ENCODE results near the gene ITGA2B.
"Not testable (repeated sequence)": the region's sequence is repeated elsewhere in the genome, so short reads cannot be mapped to it uniquely, and the experiment has no call there.

Gene ITGA2B

DNA sequence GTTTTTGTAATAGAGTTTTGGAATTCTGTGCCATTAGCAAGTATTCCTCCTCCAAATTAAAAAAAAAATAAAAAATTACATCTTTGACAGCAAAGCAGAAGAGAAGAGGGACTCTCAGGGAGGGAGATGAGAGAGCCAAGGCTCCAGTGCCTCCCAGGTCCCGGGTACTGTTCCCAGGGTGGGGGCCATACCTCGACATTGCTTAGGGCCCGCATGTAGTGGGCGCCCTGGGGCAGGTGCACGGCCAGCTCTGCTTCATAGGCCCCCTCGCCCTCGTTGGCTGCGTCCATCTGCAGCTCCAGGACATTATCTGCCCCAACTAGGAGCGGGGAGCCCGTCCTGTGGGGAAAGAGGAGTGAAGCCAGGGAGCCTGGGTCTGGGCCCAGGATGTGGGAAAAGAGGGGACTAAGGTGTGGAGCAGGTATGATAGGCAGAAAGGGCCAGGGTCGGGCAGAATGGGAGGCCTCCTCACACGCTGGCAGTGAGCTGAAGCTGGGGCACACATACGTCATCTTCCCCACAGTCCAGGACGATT, 11.2 kb downstream of the ITGA2B start:
- no peak for DNase-seq (ENCODE audit: low read depth, low spot score)
- no peak overlapping the region for H3K4me3 ChIP-seq (ENCODE audit: low read depth, low read length)
- TF ChIP-seq, protein P1, sequence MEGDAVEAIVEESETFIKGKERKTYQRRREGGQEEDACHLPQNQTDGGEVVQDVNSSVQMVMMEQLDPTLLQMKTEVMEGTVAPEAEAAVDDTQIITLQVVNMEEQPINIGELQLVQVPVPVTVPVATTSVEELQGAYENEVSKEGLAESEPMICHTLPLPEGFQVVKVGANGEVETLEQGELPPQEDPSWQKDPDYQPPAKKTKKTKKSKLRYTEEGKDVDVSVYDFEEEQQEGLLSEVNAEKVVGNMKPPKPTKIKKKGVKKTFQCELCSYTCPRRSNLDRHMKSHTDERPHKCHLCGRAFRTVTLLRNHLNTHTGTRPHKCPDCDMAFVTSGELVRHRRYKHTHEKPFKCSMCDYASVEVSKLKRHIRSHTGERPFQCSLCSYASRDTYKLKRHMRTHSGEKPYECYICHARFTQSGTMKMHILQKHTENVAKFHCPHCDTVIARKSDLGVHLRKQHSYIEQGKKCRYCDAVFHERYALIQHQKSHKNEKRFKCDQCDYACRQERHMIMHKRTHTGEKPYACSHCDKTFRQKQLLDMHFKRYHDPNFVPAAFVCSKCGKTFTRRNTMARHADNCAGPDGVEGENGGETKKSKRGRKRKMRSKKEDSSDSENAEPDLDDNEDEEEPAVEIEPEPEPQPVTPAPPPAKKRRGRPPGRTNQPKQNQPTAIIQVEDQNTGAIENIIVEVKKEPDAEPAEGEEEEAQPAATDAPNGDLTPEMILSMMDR (IDR thresholded peaks at IDR 0.05; ENCODE audit: low read depth, low read length): no peak
- in situ Hi-C loops (cut with HindIII; ENCODE audit: low sequenced_read_pairs): no loop called here

DNA sequence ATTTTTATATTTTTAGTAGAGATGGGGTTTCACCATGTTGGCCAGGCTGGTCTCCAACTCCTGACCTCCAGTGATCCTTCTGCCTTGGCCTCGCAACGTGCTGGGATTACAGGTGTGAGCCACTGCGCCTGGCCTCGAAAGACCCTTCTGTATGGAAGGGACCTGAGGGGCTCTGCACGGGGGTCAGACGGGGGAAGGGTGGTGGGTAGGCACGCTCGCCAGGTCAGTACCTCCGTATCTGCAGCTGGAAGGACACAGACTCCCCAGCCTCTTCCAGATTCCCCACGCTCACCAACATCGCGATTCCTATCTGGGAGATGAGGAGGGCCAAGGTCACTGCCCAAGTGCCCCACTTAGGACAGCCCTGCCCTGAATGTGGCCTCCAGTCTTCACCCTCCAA, 12.7 kb downstream of the ITGA2B start:
- in situ Hi-C loops (cut with HindIII; ENCODE audit: low sequenced_read_pairs): no loop called here
- TF ChIP-seq, protein P1 (IDR thresholded peaks at IDR 0.05; ENCODE audit: low read depth, low read length): no peak
- no peak for DNase-seq (ENCODE audit: low read depth, low spot score)
- H3K4me3 ChIP-seq (ENCODE audit: low read depth, low read length): no peak overlapping the region

DNA sequence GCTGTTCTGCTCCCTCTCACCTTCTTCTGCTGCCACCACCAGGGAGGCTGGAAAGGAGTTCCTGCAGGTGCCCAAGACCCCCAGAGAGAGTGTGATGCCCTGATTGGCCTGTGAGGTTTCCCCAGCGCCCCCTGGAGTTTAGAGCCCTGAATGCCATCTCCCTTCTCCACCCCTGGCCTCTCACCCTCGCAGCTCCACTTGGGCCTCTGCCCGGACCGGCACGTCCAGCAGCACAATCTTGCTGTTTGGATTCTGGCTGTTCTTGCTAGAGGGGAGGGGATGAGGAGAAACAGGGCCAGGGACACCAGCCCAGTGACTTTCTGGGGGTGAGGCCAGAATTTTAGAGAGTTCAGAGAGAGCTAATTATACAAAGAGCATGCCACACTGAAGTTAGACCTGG, 13.3 kb downstream of the ITGA2B start:
- TF ChIP-seq, protein P1 (IDR thresholded peaks at IDR 0.05; ENCODE audit: low read depth, low read length): peak; percentile 49
- in situ Hi-C loops (cut with HindIII; ENCODE audit: low sequenced_read_pairs): no loop called here
- no peak for DNase-seq (ENCODE audit: low read depth, low spot score)
- no peak overlapping the region for H3K4me3 ChIP-seq (ENCODE audit: low read depth, low read length)

DNA sequence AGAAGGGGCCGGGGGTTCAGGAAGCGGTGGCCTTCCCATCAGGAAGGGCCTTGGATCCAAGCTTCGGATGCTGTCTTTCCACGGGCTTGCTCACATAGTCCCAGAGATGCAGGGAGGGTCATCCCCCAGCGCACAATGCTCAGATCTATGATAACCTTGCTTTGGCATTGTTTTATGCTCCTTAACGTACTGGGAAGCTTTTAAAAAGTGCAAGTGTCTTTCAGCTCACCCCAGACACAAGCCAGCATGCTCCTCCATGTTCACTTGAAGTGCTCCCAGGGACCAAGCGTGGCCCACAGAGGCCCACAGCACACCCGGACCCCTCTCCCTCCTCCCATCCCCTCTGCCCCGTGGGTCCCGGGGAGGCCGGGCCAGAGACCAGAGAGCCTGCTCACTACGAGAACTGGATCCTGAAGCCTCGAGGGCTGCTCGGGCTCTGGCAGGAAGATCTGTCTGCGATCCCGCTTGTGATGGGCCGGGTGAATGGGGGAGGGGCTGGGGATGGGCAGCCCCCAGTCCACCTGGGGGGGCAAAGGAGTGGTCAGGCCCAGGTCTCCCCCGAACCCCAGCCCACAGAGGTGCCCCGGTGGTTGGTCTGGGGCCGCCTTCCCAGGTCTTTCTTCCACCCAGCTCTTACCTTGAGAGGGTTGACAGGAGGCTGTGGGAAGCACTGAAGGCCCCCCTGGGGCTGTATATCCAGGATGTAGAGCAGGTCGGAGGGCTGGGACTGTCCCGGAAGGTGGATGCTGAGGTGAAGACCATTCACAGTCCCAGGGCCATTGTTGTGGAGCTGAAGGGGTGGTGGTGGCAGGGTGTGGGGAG, 14.0 kb downstream of the ITGA2B start:
- TF ChIP-seq, protein P1 (IDR thresholded peaks at IDR 0.05; ENCODE audit: low read depth, low read length): no peak
- in situ Hi-C loops (cut with HindIII; ENCODE audit: low sequenced_read_pairs): no loop called here
- DNase-seq (ENCODE audit: low read depth, low spot score): no peak
- no peak overlapping the region for H3K4me3 ChIP-seq (ENCODE audit: low read depth, low read length)

DNA sequence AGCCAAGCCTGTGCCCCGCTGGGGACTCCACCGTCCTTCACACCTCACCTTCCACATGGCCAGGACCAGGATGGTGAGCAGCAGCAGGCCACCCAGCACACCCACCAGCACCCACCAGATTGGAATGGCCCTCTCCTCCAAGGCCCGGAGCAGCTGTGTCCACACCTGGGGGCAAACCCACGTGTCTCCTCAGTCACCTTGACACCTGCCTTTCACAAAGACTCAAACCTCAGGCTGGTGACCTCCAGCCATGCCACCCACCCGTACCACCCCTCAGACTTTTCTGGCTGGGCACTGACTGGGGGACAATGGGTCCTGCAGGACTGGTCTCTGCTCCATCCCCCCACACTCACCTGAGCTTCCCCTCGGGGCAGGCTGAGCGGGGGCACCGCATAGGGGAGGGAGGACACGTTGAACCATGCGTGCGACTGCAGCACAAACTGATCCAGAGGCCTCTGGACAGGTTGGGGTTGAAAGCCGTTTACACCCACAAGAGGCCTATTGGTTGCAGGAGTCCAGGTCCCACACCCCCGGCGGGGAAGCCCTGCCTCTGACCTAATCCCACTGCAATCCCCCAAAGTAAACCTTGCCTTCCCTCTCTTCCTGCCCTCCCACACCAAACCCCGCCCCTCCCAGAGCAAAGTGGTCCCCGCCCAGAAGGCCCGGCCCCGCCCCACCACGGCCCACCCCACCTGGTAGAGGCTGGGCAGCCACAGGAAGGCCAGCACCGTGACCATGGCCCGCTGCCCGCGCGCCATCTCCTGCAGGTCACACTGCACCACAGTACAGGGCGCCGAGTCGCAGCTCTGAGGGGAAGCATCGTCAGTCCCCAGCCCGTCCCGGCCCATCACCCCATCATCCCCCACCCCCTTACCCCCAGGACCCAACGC, 14.9 kb downstream of the ITGA2B start:
- no peak for DNase-seq (ENCODE audit: low read depth, low spot score)
- no peak overlapping the region for H3K4me3 ChIP-seq (ENCODE audit: low read depth, low read length)
- in situ Hi-C loops (cut with HindIII; ENCODE audit: low sequenced_read_pairs): no loop called here
- TF ChIP-seq, protein P1 (IDR thresholded peaks at IDR 0.05; ENCODE audit: low read depth, low read length): no peak

DNA sequence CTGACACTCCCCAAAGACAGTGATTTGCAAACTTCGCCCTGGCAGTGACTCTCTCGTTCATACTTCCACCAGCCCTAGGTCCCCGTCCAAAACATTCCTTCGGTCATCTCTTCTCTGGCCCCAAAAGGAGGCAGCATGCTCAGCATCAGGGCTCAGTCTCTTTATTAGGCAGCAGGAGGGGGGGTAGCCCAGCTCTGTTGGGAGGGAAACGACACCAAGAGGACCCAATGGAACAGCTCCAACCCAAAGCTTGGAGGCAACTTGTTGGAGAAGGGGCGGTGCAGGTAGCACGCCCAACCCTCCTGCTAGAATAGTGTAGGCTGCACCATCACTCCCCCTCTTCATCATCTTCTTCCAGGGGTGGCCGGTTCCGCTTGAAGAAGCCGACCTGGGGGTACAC, 17.4 kb downstream of the ITGA2B start:
- in situ Hi-C loops (cut with HindIII; ENCODE audit: low sequenced_read_pairs): no loop called here
- no peak overlapping the region for H3K4me3 ChIP-seq (ENCODE audit: low read depth, low read length)
- TF ChIP-seq, protein P1 (IDR thresholded peaks at IDR 0.05; ENCODE audit: low read depth, low read length): no peak

DNA sequence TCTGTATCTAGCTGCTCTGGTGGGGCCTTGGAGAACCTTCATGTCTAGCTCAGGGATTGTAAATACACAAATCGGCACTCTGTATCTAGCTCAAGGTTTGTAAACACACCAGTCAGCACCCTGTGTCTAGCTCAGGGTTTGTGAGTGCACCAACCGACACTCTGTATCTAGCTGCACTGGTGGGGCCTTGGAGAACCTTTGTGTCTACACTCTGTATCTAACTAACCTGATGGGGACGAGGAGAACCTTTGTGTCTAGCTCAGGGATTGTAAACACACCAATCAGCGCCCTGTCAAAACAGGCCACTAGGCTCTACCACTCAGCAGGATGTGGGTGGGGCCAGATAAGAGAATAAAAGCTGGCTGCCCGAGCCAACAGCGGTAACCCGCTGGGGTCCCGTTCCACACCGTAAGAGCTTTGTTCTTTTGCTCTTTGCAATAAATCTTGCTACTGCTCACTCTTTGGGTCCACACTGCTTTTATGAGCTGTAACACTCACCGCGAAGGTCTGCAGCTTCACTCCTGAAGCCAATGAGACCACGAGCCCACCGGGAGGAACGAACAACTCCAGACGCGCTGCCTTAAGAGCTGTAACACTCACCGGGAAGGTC, 19.9 kb downstream of the ITGA2B start:
- in situ Hi-C loops (cut with HindIII; ENCODE audit: low sequenced_read_pairs); DNase-seq (ENCODE audit: low read depth, low spot score); H3K4me3 ChIP-seq (ENCODE audit: low read depth, low read length): not testable (repeated sequence)

More for the DNA sequence above, 17.4 kb downstream of the ITGA2B start:
- no peak for DNase-seq (ENCODE audit: low read depth, low spot score)

DNA sequence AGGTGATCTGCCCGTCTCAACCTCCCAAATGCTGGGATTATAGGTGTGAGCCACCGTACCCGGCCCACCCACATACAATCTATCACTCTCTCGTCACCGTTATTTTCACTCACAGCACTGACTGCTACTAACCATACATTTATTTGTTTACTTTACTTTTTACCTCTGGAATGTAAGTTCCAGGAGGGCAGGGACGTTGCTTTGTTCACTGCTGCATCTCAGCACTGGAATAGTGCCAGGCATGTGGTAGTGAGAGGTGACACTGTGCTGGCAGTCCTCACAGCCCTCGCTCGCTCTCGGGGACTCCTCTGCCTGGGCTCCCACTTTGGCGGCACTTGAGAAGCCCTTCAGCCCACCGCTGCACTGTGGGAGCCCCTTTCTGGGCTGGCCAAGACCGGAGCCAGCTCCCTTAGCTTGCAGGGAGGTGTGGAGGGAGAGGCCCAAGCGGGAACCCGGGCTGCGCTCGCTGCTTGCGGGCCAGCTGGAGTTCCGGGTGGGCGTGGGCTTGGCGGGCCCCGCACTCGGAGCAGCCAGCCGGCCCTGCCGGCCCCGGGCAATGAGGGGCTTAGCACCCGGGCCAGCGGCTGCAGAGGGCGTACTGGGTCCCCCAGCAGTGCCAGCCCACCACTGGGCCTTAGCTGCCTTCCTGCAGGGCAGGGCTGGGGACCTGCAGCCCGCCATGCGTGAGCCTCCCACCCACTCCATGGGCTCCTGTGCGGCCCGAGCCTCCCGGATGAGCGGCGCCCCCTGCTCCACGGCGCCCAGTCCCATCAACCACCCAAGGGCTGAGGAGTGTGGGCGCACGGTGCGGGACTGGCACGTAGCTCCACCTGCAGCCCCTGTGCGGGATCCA, 20.8 kb downstream of the ITGA2B start:
- H3K4me3 ChIP-seq (ENCODE audit: low read depth, low read length); DNase-seq (ENCODE audit: low read depth, low spot score); in situ Hi-C loops (cut with HindIII; ENCODE audit: low sequenced_read_pairs): not testable (repeated sequence)
